Measurements from ENCODE around the gene SMIM12. TPM values are rescaled to one million over a fixed set of nuclear protein-coding genes. Genes with fewer than 3 reads are reported as not detected.

Gene SMIM12
- total and polyA plus RNA-seq, 4 donors = 11.9 to 60.8 (median 45.5) TPM

GRCh38 chr1:34865981-34866761 lies 6.6 kb upstream of the SMIM12 start:
- H3K9me3 ChIP-seq (ENCODE audit: control insufficient read depth in 4 of 4, low read length in 3 of 4) = no peaks in the 10 kb centered on the region
- WGBS = 1% methylated on average over 81 of the region's 81 CpGs
- H3K4me1 ChIP-seq (ENCODE audit: control insufficient read depth in 4 of 4, insufficient read depth in 4 of 4, low read length in 3 of 4) = peaks cover 0 to 10% (median 7%) of the 10 kb centered on the region in 4 donors
- H3K4me3 ChIP-seq (ENCODE audit: low read depth in 1 of 3, low read length in 3 of 3) = peak overlapping the region; percentile 40 to 68 (median 49)
- no peaks in the 10 kb centered on the region for H3K27me3 ChIP-seq (ENCODE audit: control insufficient read depth in 4 of 4, insufficient read depth in 4 of 4, low read length in 3 of 4)
- H3K36me3 ChIP-seq (ENCODE audit: control insufficient read depth in 4 of 4, insufficient read depth in 3 of 4, low read depth in 1 of 4, low read length in 3 of 4) = no peaks in the 10 kb centered on the region
- peak; percentile 91 for DNase-seq (ENCODE audit: low spot score)
- H3K27ac ChIP-seq (ENCODE audit: low read depth in 1 of 2, low read length in 2 of 2) = peak overlapping the region; percentile 33 to 42
- TF ChIP-seq RXRA (IDR thresholded peaks at IDR 0.05) (peak; percentile 40 to 78), FOXA1 (IDR thresholded peaks at IDR 0.05) (no peak), TAF1 (conservative IDR thresholded peaks at IDR 0.05) (no peak), GABPA (IDR thresholded peaks at IDR 0.05 in 1 of 2, conservative IDR thresholded peaks at IDR 0.05 in 1 of 2) (peak in 1 of 2 donors; percentile 65), JUND (IDR thresholded peaks at IDR 0.05) (no peak), ATF3 (IDR thresholded peaks at IDR 0.05) (no peak), NR2F2 (IDR thresholded peaks at IDR 0.05) (peak; percentile 75), YY1 (IDR thresholded peaks at IDR 0.05) (peak; percentile 84), CTCF (IDR thresholded peaks at IDR 0.05; ENCODE audit: low read depth, low read length, missing input control) (peak; percentile 87), SP1 (IDR thresholded peaks at IDR 0.05) (no peak), FOXA2 (IDR thresholded peaks at IDR 0.05) (no peak), MAX (IDR thresholded peaks at IDR 0.05) (no peak), HNF4A (conservative IDR thresholded peaks at IDR 0.05) (peak; percentile 35 to 52), HNF4G (IDR thresholded peaks at IDR 0.05) (no peak), EGR1 (IDR thresholded peaks at IDR 0.05; ENCODE audit: low read depth in 2 of 2) (peak; percentile 42 to 65), RAD21 (IDR thresholded peaks at IDR 0.05) (peak; percentile 74 to 81)
- TF ChIP-seq, protein P1, sequence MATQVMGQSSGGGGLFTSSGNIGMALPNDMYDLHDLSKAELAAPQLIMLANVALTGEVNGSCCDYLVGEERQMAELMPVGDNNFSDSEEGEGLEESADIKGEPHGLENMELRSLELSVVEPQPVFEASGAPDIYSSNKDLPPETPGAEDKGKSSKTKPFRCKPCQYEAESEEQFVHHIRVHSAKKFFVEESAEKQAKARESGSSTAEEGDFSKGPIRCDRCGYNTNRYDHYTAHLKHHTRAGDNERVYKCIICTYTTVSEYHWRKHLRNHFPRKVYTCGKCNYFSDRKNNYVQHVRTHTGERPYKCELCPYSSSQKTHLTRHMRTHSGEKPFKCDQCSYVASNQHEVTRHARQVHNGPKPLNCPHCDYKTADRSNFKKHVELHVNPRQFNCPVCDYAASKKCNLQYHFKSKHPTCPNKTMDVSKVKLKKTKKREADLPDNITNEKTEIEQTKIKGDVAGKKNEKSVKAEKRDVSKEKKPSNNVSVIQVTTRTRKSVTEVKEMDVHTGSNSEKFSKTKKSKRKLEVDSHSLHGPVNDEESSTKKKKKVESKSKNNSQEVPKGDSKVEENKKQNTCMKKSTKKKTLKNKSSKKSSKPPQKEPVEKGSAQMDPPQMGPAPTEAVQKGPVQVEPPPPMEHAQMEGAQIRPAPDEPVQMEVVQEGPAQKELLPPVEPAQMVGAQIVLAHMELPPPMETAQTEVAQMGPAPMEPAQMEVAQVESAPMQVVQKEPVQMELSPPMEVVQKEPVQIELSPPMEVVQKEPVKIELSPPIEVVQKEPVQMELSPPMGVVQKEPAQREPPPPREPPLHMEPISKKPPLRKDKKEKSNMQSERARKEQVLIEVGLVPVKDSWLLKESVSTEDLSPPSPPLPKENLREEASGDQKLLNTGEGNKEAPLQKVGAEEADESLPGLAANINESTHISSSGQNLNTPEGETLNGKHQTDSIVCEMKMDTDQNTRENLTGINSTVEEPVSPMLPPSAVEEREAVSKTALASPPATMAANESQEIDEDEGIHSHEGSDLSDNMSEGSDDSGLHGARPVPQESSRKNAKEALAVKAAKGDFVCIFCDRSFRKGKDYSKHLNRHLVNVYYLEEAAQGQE (IDR thresholded peaks at IDR 0.05) = peak; percentile 39
- TF ChIP-seq, protein P2, sequence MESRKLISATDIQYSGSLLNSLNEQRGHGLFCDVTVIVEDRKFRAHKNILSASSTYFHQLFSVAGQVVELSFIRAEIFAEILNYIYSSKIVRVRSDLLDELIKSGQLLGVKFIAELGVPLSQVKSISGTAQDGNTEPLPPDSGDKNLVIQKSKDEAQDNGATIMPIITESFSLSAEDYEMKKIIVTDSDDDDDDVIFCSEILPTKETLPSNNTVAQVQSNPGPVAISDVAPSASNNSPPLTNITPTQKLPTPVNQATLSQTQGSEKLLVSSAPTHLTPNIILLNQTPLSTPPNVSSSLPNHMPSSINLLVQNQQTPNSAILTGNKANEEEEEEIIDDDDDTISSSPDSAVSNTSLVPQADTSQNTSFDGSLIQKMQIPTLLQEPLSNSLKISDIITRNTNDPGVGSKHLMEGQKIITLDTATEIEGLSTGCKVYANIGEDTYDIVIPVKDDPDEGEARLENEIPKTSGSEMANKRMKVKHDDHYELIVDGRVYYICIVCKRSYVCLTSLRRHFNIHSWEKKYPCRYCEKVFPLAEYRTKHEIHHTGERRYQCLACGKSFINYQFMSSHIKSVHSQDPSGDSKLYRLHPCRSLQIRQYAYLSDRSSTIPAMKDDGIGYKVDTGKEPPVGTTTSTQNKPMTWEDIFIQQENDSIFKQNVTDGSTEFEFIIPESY (IDR thresholded peaks at IDR 0.05) = no peak
- H3K9ac ChIP-seq (ENCODE audit: low read depth in 1 of 2, low read length in 2 of 2) = peak overlapping the region; percentile 72
